GM13977 (cell line): Measurements from ENCODE around the gene SCGN.

Source experiments
- DNase-seq: peaks from one replicate; pipeline ENCODE4 v3.0.0; 2012; ENCODE audit warnings: low spot score
- in situ Hi-C: fragments of 300-500 bp; cut with MboI; formaldehyde crosslinking; loops from one replicate; pipeline ENCODE4 v1.12.0; 2022; ENCODE audit warnings: low sequenced_read_pairs, low pct_unique_long_range_greater_than_20kb, mixed read lengths, inconsistent platforms; ENCODE audit not compliant: unreplicated experiment
- TF ChIP-seq, protein P1 (sequence below): IDR thresholded peaks from 2 replicates; pipeline ENCODE4 v1.5.1; 2012; ENCODE audit warnings: mild to moderate bottlenecking, control low read depth; ENCODE audit not compliant: insufficient read depth; ENCODE audit errors: extremely low read depth, missing control alignments

The SCGN gene

GRCh38 chr6:25623879-25624278 lies 28.1 kb upstream of the SCGN start:
- TF ChIP-seq, protein P1, sequence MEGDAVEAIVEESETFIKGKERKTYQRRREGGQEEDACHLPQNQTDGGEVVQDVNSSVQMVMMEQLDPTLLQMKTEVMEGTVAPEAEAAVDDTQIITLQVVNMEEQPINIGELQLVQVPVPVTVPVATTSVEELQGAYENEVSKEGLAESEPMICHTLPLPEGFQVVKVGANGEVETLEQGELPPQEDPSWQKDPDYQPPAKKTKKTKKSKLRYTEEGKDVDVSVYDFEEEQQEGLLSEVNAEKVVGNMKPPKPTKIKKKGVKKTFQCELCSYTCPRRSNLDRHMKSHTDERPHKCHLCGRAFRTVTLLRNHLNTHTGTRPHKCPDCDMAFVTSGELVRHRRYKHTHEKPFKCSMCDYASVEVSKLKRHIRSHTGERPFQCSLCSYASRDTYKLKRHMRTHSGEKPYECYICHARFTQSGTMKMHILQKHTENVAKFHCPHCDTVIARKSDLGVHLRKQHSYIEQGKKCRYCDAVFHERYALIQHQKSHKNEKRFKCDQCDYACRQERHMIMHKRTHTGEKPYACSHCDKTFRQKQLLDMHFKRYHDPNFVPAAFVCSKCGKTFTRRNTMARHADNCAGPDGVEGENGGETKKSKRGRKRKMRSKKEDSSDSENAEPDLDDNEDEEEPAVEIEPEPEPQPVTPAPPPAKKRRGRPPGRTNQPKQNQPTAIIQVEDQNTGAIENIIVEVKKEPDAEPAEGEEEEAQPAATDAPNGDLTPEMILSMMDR: no peak
- in situ Hi-C loops: no loop called here
- DNase-seq: no peak

DNA sequence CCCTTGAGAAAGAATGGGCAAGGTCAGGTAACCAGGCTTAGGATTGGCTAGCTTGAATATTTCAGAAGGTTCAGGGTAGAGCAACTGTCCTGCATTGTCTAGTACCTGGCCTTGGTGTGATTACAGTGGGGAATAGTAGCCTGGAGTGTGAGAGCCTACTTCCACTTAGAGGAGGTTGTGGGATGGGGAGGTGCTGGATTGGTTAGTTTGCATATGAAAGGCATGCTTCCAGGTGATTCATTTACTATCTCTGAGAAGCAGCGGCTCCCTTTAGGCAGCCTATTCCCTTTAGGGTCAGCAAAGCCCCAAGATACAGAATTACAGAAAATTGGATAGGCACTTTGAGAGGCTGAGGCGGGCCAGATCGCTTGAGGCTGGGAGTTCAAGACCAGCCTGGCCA lies 25.0 kb upstream of the SCGN start:
- in situ Hi-C loops: no loop called here
- DNase-seq: no peak
- TF ChIP-seq, protein P1: no peak

GRCh38 chr6:25628471-25629197 lies 23.4 kb upstream of the SCGN start:
- TF ChIP-seq, protein P1: no peak
- in situ Hi-C loops: no loop called here
- no peak for DNase-seq

DNA sequence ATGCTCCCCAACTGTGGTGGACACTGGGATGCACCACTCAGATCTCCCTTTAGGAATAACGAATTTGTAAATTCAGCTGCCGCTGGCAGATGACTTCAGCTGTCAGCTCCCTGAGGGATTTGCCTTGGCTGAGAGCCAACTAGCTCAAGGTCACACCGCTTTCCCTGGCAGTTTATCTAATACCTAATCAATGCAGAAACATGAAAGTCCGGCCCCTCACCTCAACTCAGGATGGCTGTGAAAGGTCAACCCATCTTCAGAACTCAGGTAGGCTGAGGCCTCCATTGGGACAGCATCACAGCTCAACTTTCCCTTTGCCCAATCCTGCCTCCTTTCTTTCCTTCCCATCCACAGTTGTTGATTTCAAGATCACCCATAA lies 22.8 kb upstream of the SCGN start:
- in situ Hi-C loops: no loop called here
- DNase-seq: no peak
- TF ChIP-seq, protein P1: no peak

DNA sequence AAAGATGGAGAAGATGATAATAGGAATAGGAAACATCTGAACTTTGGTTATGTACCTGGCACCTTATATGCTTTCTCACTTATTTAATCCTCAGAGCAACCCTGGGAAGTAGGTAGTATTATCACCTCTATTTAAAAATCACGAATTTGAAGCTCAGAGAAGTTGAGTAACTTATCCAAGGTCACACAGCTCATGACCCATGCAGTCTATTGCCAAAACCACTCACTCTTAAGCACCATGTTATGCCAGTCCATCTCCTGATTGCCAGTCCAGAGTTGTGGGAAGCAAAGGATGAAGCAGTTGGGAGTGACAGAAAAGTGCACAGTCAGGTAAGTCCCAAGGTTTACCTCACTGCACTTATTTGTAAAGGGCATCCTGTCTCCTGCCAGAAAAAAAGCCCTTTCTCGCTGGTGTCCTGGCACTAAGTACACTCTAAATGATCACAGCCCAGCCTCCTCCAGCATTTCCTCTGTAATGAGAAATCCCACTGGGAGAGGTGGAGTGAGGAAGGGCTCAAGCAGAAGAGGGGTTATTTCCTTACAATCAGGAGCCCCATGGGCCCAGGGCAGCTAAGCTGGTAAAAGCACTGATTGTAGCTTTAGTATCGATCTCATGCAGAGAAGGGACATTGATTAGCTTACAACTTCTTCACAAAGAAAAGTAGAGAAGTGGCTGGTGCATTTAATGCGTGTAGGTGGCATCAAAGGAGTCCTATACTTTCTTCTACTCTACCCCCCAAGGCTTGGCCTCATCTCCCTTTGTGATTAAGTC lies 21.3 kb upstream of the SCGN start:
- no peak for DNase-seq
- in situ Hi-C loops: no loop called here
- TF ChIP-seq, protein P1: no peak

GRCh38 chr6:25635886-25636317 lies 16.1 kb upstream of the SCGN start:
- no peak for DNase-seq
- in situ Hi-C loops: no loop called here
- TF ChIP-seq, protein P1: no peak
